NCI-H2227 (cell line): ENCODE data around the gene KRT222.
A peak's percentile ranks its signal among the peaks of the same experiment; 100 is the strongest.

ENCODE experiments used
- DNase-seq: peaks from one replicate; lab custom pipeline; 2025; ENCODE audit not compliant: unreplicated experiment; lab: John Stamatoyannopoulos, UW

Gene KRT222

GRCh38 chr17:40615841-40616476, 49.0 kb downstream of the KRT222 start:
- DNase-seq: no peak

DNA sequence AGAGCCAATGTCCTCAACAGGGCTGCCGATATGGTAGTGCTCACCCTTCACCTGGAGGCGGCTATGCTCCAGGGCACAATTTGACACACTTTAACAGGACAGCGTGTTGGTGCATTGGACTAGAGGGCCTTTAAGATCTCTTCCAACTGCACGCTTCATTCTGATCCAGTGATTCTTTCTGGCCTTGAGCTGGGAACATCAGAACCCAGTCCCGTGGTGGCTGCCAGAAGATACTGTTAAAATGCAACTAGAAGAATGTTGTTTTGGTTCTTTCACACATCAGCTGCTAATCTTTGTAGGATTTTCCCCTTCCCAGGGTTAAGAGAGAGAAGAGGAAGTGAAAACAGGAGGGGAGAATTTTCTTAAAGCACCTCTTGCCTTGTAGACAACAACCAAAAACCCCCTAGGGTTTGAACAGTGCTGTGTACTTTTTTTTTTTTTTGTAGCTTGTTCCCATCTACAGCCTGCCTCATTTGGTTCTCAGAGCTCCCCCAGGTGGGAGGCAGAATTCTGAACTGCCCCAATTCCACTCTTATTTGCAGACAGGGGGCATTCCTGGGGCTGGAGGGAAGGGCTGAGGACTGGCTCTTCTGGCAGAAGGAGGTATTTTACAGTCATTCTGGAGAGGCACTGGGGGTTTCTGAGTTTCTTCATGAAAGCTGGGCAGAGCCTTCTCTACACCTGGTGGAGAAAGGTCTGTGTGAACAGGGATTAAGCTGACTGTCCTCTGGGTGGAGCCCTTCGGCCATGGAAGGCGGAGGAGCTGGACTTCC, 49.7 kb downstream of the KRT222 start:
- peak; percentile 65 for DNase-seq

DNA sequence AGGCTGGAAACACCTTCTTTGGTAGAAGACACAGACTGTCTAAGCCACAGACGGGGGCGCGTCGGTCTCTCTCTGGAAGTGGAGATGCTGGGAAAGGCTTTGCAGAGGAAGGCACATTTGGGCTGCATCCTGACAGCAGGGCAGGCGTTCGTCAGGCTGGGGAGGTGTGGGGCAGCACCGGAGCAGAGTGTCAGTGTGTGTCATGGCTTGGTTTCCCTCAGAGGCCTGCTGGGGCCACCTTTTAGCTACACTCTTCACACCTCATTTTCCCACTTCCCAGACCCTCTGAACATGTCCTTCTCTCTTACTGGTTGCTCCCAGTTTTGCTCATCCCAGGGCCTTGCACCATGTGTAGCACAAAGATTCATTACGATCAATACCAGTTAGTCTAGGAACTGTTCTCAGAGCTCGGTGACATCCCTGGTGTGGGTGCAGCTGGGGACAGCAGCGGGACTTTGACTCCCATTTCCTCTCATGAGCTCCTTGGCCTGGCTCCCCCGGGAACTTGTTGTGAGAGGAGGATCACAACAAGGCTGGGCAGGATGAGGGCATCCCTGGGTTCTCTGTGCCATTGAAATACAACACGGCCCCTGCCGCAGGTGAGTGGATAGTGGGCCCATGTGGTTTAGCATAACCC, 50.4 kb downstream of the KRT222 start:
- DNase-seq: no peak

DNA sequence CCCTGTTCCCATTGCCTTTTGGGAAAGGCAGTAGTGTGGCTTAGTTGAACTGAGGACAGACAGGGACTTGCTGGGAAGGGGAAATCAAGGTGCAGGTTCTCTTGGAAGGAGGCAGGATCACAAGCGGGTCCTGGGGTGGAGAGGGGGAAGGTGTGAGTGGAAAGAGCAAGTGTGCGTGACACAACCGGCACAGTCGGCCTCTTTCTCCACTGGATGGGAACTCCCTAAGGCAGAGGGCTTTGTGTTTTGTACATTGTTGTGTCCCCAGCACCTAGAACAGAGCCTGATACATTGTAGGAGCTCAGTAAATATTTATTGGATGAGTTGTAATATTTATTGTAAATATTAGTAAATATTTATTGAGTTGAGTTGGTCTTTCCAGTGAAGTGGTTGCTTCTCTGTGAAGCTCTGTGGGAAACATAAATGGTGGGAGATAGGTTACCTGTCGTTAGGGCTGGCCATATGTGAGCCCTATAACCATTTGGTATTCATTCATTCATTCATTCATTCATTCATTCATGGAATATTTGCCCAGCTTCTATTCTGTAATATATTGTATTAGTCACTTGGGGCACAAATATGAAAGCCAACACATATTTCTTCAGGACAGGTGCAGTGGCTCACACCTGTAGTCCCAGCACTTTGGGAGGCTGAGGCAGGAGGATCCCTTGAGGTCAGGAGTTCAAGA, 51.4 kb downstream of the KRT222 start:
- no peak for DNase-seq

DNA sequence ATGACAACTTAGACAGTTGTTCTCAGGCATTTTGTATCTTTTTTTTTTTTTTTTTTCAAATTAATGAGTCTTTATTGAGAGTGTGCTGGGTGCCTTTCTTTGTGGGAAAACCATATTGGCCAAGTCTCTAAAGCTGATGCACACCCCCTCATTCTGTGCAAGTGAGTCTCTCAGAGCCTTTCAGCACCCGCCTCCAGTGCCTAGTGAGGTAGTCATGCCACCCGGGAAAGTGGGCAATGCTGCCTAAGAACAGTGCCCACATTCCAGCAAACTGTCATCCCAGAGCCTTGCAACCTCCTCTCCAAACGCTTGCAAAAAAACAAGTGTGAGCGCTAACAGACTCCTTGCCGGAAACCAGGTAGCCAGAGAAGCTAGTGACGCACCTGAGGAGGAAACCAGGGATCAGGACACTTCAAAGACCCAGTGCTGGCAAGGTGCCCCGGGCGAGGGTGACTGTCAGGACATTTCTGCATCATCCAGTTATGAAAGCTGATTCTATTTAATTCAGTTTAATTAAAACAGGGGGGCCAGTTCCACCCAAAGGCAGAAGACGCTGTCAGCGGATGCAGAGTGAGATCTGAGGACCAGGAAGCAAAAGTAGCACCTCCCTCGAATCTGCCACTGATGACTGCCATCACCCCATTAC, 52.3 kb downstream of the KRT222 start:
- no peak for DNase-seq

- DNase-seq: no peak
Measured at GRCh38 chr17:40611840-40612474, 53.0 kb downstream of the KRT222 start.

DNA sequence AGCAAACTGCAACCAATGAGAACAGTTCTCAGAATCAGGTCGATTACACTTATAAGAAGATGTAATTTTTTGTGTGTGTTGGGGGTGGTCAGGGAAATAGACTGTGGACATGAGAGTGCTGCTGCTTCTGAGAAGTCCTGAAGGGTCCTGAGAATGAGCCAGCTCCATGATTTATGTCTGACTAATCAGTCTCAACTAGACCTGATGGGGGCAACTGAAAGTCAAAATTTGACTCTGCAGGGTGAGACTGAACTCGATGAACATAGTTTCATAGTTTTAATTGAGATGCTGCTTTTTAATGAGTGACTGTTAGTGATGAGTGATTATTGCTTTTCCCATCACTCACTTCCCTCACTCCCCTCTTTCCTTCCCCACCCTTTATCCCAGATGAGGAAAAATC, 54.6 kb downstream of the KRT222 start:
- no peak for DNase-seq

DNA sequence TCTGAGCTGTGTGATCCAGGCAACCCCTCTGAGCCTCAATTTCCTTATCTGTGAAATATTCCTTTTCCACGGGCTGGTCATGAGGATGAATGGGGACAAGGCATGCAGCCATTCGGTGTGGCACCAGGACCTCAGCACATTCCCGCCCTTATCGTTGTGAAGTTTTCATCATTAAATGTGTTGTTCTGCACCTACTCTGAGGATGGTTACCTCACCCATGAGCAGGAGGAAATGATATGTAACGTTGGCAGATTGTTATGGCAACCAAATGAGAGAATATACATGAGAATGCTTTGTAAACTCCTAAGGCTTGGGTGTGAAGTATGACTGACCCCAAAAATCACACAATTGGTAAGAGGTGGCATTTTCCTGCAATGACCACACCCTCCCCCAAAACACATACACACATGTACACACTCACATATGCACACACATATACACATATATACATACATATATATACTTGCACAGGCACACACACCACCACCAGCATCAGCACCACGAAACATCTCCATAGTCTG, 56.9 kb downstream of the KRT222 start:
- DNase-seq: no peak

- DNase-seq: no peak
Measured at GRCh38 chr17:40607641-40608040, 57.3 kb downstream of the KRT222 start.

- no peak for DNase-seq
Measured at GRCh38 chr17:40606548-40607353, 58.2 kb downstream of the KRT222 start.

DNA sequence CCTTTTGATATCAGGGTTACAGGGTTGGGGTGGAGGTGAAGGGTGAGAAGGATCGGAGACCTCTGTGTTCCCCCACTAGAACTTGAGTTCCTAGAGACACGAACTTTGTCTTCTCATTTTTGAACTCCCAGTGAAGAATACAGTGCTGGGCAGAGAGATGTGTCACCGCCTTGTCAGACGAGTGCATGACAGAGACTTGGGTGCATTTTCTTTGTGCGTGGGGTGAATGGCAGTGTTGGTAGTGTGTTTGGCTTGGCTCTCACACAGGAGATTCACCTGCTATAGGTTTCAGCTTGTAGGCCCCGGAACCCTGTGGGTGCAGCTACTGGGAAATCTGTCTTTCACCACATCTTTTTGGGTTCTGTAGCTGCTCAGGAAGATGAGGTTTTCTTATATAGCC, 59.7 kb downstream of the KRT222 start:
- DNase-seq: no peak
